PC-9 (cell line): ENCODE data around the gene DUOXA1.

Source experiments
- EZH2 ChIP-seq: fragments of 200-600 bp; sonication (generic); IDR thresholded peaks from 2 replicates; pipeline ENCODE4 v1.8.0; 2017; ENCODE audit warnings: antibody characterized with exemption, low read depth
- TF ChIP-seq, protein P1 (sequence below): fragments of 200-600 bp; sonication (generic); conservative IDR thresholded peaks from 2 replicates; pipeline ENCODE4 v1.6.1; 2017; ENCODE audit warnings: mixed run types, antibody characterized with exemption, mild to moderate bottlenecking, moderate library complexity

DNA sequence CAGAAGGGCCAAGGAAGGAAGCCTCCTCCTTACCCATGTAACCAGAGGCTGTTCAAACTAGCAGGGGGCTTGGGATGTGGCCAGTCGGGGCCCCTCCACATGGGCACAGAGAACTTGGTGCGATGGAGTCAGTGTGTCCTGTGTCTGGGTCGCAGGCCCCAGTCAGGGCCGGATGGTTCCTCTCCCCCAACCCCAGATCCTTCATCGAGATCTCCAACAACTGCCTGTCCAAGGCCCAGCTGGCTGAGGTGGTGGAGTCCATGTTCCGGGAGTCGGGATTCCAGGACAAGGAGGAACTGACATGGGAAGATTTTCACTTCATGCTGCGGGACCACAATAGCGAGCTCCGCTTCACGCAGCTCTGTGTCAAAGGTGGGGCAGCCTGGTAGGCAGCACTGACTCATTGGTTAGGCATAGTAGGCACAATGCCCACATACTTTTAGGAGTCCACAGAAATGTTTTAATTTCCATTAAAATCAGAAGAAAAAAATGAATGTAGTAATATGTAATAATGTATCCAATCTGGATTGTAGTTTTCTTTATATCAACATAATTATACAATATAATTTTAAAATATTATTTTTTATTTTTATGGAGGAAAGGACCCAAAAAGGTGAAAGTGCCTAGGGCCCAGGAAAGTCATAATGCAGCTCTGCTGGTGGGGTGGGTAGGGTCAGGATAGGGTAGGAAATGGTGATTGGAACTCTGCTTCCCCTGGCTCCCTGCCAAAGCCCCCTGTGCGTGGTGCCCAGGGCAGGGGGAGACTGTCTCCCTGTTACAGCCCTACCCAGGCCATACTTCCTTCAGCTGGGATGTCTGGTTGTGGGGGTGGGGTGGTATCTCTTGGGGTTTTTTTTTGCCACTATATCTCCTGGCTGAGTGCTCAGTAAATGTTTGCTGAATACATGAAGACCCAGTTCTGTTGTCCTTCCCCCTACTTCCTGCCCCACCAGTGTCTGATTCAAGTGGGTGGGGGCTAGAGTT lies 18.7 kb upstream of the DUOXA1 start:
- TF ChIP-seq, protein P1, sequence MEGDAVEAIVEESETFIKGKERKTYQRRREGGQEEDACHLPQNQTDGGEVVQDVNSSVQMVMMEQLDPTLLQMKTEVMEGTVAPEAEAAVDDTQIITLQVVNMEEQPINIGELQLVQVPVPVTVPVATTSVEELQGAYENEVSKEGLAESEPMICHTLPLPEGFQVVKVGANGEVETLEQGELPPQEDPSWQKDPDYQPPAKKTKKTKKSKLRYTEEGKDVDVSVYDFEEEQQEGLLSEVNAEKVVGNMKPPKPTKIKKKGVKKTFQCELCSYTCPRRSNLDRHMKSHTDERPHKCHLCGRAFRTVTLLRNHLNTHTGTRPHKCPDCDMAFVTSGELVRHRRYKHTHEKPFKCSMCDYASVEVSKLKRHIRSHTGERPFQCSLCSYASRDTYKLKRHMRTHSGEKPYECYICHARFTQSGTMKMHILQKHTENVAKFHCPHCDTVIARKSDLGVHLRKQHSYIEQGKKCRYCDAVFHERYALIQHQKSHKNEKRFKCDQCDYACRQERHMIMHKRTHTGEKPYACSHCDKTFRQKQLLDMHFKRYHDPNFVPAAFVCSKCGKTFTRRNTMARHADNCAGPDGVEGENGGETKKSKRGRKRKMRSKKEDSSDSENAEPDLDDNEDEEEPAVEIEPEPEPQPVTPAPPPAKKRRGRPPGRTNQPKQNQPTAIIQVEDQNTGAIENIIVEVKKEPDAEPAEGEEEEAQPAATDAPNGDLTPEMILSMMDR: no peak
- TF ChIP-seq EZH2: no peak
